ENCODE results near the gene ARL4C.
A peak's percentile ranks its signal among the peaks of the same experiment; 100 is the strongest.
"Not testable (repeated sequence)": the region's sequence is repeated elsewhere in the genome, so short reads cannot be mapped to it uniquely, and the experiment has no call there.

ARL4C gene

DNA sequence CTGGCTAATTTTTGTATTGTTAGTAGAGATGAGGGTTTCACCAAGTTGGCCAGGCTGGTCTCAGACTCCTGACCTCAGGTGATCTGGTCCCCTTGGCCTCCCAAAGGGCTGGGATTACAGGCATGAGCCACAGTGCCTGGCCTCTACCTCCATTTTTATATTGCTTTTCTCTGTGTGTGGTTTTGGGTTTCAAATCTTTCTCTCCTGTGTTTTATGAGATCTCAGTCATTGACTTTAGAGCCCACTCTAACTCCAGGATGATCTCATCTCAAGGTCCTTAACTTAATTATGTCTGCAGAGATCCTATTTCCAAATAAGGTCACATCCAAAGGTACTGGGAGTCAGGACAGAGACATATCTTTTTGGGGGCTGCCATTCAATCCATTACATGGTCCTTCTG is 24.7 kb downstream of the ARL4C start:
- DNase-seq, result no peak

DNA sequence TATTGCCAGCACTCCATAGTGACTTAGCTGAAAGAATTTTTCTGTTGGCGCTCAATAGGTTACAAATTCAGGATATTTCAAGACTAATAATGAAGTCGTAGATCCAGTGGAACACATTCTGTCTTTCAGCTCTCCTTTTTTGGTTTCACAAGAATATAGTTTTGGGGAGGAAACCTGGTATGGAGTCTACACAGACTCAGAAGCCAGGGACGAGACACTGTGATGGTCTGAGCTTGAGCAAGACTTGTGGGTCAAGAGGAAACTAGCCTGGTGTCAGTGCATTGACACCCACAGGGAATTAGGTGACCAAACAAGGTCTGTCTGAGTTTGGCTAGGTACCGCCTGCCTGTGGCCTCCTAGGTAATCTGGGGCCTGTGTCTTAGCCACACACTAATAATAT is 26.9 kb downstream of the ARL4C start:
- no peak for DNase-seq

DNA sequence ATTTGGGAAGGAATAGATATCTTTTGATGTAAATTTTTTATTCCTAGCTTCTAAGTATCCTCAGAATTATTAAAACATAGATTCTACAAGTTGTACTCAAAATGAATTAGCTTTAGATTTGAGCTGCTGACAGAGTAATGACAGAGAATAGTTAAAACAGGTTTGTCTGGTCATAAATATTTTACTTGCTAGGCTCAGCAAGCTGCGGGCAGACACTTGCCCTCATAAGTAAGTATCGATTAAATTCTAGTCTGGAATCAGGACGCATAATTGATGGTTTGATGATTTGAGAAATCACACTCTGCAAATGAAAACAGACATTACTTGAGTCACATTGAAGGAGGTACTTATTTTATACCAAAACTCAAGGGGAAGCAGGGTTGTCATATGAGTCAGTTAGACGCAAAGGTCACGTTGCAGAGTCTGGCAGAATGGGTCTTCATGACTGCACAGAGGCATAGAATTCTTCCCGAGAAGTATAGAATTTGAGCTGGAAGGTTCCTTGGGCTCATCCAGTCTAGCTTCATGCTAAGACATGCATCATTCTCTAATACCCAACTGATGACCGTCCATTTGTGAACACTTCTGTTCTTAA is 27.5 kb downstream of the ARL4C start:
- DNase-seq, result no peak

GRCh38 chr2:234468503-234468902 is 28.4 kb downstream of the ARL4C start:
- no peak for DNase-seq

GRCh38 chr2:234467289-234467688 is 29.6 kb downstream of the ARL4C start:
- no peak for DNase-seq

DNA sequence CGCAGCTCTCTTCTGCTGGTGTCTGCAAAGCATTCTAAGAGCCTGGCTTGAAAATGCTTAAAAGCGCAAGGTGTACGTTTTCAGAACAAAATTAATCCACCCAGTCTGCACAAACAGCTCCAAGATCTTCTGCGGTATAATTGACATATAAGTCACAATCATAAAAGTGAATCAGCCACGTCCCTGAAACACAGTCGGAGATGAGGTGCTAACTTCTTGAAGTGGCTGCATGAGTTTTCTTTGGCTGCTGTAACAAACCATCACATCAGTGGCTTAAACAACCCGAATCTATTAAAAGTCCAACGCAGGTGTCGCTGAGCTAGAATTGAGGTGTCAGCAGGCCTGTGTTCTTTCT is 32.6 kb downstream of the ARL4C start:
- DNase-seq, result no peak

DNA sequence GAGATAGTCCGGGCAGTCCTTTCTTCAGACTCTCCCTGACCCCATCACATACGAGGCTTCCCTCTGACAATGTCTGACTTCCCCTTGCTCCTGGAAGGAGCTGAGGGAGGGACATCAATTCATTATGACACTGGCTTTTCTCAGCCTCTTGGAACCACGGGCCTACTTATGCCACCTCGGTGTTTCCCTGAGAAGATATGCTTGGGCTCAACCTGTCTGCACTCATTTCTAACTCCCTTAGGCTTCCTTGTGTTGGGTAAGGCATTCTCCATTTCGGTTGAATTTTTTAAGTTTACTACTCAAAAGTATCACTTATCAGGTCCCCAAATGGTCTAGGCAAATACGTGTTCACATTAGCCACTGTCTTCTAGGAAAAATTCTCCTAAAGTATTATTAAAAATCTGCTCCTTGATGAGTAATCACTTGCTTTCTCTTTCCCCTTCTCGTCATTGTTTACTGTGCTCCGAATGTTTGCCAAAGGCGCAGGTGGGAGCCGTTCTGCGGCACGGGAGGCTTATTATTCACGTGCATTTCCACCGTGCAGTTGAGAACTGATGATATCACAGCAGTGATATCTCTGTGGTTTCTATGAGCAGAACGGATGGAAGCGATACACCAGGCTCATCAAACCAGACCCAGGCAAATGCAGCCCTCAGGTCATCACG is 33.1 kb downstream of the ARL4C start:
- DNase-seq, result no peak

DNA sequence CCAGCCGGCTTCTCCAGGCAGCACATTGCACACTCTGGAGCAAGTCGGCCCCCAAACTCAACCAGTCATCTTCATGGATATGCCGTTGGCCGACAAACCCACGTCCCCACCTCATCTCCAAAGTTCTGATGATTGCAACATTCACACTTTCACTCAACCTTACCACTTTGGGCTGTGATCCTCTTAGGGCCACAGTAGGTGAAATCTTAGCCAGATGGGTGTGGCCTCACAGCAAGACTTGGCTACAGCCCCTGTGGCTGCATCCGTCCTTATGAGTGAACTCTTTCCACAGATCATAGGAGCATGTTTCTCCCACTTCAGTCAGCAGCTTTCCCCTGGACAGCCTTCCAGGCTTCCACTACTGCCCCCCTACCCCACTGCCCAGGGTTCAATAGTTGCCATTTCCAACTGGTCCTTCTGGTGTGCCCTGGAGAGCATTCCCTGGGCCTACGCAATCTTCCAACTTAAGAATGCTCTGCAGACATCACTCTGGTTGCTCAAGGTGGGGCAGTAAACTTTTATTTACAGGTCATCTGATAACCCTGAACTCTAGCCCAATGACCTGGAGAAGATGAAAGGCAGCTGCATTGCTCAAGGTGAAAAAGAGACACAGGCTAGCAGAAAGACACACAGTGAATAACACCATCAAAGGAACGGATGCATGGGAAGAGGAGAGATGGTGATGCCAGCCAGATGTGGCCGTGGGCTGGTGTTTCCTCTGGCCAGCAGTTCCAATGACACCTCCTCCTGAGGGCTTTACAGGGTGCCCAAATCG is 34.5 kb downstream of the ARL4C start:
- no peak for DNase-seq

DNA sequence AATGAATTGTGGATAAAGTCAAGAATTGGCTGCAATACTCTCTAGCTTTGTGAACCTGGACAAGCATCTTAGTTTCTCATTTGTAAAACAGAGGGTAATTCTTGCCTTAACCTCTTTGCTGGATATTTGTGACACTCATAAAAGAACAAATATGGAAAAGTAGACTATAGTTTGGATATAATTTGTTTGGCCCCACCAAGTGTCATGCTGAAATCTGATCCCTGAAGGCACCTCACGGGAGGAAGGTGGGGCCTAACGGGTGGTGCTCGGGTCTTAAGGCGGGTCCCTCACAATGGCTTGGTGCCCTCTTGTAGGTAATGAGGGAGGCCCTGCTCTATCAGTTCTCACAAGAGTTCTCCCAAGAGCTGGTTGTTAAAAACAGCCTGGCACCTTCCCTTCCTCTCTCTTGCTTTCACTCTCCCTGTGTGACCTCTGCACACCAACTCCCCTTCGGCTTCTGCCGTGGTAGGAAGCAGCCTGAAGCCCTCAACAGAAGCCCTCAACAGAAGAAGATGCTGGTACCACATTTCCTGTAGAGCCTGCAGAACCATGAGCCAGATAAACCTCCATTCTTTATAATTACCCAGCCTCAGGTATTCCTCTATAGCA is 37.4 kb downstream of the ARL4C start:
- no peak for DNase-seq

DNA sequence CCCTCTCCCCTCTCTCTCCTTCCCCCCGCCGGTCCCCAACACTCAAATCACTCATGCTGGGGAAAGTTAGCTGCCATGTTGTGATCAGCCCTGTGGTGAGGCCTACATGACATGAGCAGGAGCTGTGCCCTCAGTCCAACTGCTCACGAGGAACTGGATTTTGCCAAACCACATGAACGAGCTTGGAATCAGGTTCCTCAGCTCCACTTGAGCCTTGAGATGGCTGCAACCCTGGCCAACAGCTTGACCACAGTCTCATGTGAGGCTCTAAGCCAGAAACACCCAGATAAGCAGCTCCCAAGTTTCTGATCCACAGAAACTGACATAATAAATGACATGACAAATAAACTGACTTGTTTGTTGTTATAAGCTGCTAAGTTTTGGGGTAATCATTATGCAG is 38.4 kb downstream of the ARL4C start:
- no peak for DNase-seq

DNA sequence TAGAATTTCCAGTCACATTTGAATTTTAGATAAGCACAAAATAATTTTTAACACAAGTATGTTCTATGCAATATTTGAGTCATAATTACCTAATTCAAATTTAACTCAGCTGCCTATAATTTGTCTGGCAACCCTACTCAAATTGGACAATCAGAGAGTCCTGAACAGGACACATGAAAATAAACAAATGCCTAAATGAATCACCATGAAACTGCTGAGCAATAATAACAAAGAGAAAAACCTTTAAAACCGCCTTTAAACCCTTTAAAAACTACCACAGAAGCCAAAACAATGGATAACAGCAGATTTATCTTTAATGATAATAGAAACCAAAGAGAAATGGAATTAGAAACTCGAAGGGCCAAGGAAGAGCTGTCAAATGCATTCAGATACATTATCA is 39.5 kb downstream of the ARL4C start:
- no peak for DNase-seq

GRCh38 chr2:234455246-234455645 is 41.6 kb downstream of the ARL4C start:
- DNase-seq, result not testable (repeated sequence)

GRCh38 chr2:234454433-234454832 is 42.4 kb downstream of the ARL4C start:
- DNase-seq, result no peak

DNA sequence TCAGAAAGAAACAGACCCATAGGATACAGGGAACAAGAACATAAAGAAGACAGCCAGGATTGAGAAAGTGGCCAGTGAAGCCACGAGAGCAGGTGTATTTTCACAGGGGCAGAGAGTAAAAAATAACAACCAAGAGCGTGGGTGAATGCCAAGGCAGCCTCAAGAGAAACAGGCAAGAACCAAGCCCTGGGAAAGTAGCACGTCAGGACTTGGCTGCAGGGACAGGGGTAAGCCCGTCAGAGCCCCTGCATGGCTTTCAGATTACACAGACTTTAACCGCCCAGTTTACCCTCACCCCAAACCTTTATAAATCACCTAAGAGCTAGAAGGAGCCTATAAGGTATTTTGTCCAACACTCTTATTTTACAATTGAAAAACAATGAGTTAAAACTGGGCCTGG is 43.7 kb downstream of the ARL4C start:
- DNase-seq, result no peak

- no peak for DNase-seq
Observed at GRCh38 chr2:234451852-234452625, 44.8 kb downstream of the ARL4C start.

DNA sequence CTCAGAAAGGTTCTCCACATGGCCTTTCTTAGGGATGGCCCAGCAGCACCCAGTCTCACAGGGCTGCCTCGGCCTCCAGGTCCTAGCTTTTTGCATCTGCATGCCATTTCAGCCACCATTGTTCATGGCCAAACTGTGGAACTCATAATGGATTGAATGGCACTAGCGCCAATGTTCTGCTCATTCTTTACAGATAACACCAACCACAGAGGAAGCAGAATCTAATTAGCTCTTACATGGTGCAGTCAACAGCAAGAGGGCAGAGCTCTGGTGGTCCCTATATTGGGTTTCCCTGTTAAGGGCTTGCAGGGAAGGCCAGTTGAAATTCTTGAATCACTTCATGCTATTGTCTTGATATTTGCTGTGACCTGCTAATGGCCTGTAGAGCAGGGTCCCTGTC is 45.6 kb downstream of the ARL4C start:
- no peak for DNase-seq

- no peak for DNase-seq
Observed at GRCh38 chr2:234450431-234451124, 46.3 kb downstream of the ARL4C start.

- peak; percentile 67 for DNase-seq
Observed at GRCh38 chr2:234448506-234449184, 48.2 kb downstream of the ARL4C start.

DNA sequence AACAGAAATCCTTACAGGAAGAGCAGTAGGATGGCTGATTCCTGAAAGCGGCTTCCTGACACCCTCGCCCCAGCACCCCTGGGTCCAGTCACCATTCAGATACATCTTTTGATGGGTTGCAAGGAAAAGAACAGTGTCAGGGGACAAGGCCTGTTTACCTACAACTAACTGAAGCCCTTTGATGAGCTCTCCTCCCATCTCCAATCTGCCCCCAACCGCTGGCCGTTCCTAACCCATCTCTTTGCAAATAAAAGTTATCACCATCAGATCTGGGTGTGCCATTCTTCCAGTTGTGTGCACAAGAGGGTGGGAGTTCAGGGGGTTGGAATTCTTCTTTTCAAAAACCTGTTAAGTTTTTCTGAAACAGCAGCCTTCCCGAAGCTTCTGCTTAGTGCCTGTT is 48.9 kb downstream of the ARL4C start:
- no peak for DNase-seq

GRCh38 chr2:234447189-234447588 is 49.7 kb downstream of the ARL4C start:
- DNase-seq, result no peak

DNA sequence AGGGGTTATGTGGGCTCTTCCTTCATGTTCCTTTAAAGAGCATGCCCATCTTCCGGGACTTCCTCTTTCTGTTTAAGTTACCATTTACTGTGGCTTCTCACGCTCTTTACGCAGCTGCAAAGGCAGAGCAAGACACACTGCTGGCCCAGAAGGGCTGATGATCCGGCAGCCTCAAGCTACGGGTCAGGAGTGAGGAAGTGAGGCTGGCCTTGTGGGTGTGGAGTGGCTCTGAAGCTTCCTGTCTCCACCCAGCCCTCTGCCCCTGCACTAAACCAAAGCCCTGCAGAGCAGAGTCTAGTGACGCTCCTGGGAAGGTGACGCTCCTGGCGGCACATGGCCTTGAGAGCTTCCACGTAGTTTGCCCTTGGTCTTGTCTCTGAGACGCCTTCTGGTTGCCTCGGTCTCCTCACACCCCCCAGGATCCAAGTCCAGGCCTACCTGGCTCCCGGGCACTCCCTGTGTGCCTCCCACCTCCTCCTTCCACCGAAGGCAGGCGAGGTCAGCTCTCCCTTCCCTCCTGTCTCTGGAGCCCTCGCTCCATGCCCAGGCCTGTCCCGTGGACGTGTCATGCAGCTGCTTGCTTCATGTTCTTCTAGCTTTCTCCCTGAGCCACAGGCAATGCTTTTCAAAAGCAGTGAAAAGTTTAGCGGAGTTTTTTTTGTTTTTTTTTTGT is 50.3 kb downstream of the ARL4C start:
- DNase-seq, result no peak

All from retina (tissue), 1 donor.